Sigmoid colon (tissue), 3 donors: ENCODE measurements around the gene HECTD1.

Experiments used
- POLR2A ChIP-seq, 2 donors: fragments of 450-650 bp; IDR thresholded peaks; one replicate each; pipeline ENCODE4 v1.6.1; 2016; ENCODE audit warnings: antibody characterized with exemption in 2 of 2, mild to moderate bottlenecking in 2 of 2, moderate library complexity in 2 of 2
- TF ChIP-seq, protein P1 (sequence below), 4 experiments: fragments of 450-650 bp in 3 of 4; fragments of 200-600 bp in 1 of 4; IDR thresholded peaks; one replicate each; pipeline ENCODE4 v1.5.1; 2016 to 2019; ENCODE audit warnings: antibody characterized with exemption in 4 of 4, mild to moderate bottlenecking in 3 of 4, moderate library complexity in 2 of 4

DNA sequence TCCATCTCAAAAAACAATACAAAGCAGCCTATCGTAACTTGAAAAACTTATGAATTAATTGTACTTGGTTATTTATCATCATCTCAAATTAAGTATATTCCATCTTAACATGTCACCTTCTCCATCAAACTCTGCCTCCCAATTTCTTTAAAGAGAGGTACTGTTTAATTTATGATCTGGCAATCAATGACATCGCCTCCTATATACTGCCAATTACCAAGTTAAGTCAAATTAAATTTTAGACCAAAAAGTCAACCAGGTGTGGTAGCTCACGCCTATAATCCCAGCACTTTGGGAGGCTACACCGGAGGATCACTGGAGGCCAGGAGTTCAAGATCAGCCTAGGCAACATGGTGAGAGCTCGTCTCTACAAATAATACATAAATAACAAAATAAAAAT, 37.7 kb downstream of the HECTD1 start:
- TF ChIP-seq, protein P1, sequence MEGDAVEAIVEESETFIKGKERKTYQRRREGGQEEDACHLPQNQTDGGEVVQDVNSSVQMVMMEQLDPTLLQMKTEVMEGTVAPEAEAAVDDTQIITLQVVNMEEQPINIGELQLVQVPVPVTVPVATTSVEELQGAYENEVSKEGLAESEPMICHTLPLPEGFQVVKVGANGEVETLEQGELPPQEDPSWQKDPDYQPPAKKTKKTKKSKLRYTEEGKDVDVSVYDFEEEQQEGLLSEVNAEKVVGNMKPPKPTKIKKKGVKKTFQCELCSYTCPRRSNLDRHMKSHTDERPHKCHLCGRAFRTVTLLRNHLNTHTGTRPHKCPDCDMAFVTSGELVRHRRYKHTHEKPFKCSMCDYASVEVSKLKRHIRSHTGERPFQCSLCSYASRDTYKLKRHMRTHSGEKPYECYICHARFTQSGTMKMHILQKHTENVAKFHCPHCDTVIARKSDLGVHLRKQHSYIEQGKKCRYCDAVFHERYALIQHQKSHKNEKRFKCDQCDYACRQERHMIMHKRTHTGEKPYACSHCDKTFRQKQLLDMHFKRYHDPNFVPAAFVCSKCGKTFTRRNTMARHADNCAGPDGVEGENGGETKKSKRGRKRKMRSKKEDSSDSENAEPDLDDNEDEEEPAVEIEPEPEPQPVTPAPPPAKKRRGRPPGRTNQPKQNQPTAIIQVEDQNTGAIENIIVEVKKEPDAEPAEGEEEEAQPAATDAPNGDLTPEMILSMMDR (IDR thresholded peaks at IDR 0.05): no peak
- TF ChIP-seq POLR2A (IDR thresholded peaks at IDR 0.05): no peak
